Measurements from ENCODE around the gene KRTAP10-12.
A peak's percentile ranks its signal among the peaks of the same experiment; 100 is the strongest.

The KRTAP10-12 gene

DNA sequence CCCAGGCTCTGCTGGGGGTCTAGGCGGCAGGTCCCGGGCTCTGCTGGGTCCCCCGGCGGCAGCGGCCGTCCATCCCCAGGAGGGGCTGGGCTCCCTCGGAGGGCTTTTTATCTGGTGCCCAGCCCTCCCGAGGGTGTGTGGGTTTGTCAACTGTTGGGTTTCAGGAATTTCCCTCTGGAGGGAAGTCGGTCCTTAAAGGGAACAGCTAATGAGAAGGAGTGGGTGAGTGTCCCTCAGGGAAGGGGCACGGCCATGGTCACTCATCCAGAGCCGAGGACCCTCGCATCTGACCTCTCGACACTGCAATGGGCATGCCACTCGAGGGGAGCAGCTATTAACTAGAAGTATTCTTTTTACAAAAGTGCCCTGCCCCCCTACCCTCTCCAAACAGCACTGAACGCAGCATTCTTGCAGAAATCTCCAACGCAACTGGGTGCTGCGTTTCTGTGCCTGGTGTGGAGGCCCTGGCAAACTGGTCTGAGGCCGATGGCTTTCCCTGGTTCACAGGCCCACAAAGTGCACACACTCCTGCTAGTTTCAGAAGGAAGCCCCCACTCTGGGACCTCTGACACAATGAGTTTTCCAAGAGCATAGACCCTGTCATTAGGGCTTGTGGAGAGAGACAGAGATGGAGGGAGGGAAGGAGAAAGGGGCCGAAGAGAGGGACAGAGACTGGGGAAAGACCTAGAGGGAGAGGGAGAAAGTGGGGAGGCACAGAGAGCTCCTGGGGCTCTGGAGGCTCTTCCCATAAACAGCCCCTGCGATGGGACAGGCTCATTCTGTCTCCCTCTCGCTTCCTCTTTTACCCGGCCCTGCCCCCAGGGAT, 15.4 kb downstream of the KRTAP10-12 start:
- no peak for DNase-seq

DNA sequence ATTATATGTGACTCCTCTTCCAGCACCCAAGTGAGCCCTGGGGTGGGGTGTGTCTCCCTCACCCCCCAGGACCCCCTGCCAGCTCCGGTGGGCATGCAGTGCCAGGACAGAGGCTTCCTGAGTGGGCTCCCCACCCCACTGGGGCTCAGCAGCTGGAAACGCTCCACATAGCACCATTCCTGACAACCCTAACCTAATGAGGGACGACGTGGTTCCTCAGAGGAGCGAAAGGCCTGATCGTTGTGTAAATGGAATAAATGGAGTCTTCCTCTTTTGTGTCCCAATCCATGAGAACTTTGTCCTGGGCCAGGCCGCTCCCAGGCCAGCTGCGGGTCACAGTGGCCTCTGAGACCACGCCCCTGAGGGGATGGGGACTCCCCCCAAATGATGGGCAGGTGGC, 16.2 kb downstream of the KRTAP10-12 start:
- DNase-seq: no peak

DNA sequence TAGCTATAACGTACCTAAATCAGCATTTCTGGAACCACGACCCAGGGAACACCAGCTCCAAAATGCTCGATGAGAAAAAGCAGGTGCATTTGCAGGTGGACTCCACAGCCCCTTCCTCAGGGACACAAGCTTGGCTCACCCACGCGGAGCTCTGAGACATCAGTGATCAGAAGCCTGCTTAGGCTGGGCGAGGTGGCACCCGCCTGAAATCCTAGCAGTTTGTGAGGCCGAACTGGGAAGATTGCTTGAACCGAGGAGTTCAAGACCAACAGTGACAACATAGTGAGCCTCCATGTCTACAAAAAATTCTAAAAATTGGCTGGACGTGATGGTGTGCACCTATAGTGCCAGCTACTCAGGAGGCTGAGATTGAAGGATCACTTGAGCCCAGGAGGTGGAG, 16.9 kb downstream of the KRTAP10-12 start:
- DNase-seq: no peak

DNA sequence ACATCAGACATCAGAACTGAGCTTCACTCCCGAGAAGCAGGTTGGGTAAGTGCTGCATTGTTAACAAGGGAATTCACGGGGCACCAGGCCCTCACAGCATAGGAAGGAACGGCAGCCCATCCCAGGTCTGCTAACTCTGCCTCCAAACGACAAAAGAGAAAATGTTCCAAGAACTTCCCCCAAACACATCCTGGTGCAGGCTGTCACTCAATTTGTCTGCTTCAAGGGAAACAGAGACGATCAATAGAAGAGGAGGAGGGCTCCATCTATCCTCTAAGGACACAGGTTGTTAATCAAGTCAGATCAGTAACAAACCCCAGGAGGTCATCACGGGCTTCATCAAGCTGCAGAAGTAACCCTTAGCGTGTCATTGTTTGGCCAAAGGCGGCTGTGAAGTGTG, 17.9 kb downstream of the KRTAP10-12 start:
- no peak for DNase-seq

DNA sequence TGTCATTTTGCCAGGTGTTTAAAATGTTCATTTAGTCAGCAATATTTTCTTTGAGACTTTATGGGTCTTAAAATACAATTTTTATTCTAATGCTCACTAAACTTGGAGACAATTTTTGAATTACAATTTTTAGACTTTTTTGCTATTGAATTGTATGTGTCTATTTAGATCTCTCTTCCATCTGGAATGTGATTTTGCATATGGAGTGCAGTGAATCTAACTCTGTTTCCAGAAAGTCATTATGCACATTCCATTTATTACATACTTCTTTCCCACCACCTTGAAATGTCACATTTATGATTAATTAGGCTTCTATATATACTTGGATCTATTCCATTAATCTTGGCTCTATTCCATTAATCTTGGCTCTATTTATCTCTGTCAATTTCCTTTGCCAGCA, 20.0 kb downstream of the KRTAP10-12 start:
- DNase-seq: no peak

DNA sequence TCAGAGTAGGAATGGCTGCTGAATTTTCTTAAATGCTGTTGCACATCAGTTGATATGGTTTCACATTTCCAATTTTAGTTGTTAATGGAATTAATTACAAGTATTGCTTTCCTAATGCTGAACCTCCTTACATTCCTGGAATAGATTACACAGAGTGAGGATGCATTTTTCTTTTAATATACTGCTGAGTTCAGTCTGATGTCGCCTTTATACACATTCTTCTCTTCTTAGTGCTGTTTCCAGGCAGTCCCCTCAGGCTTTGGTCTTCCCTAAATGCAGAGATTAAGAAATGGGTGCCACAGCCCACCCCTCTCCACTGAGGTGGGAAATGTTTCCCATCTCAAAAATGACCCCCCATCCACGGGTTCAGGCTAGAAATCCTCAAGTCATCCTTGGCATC, 21.1 kb downstream of the KRTAP10-12 start:
- DNase-seq: no peak

DNA sequence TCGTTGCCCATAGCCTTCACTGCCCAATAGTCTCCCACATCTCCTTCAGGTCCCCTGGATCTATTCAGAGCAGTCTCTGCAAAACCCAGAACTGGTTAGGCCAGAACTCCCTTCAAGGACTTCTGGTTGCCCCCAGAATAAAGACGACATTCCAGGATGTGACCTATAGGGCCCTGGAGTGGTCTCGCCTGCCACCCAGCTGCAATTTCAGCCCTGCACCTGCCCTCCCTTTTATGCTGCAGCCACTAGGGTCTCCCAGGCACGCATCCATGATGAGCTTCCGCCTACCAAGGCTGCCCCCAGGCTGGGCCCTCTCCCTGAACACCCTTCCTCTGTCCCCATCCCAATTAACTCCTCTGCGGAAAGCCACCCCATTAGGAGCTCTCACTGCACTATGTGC, 21.6 kb downstream of the KRTAP10-12 start:
- no peak for DNase-seq

DNA sequence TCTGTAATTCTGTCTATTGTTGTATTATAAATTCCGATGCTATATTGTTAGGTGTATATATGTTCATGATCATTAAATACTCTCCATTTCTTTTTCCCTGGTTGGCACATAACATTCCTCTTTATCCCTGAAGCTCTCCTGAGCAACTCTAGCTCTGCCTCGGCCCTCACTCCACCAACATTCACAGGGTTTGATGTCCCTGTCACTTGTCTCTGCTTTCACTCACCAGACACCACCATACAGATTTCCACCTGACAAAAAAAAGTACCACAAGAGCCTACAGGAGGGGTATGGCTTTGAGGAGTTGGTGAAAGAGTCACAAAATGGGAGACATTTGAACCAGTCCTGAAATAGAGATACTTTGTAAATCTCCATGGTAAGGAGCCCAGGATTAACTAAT, 23.2 kb downstream of the KRTAP10-12 start:
- no peak for DNase-seq

DNA sequence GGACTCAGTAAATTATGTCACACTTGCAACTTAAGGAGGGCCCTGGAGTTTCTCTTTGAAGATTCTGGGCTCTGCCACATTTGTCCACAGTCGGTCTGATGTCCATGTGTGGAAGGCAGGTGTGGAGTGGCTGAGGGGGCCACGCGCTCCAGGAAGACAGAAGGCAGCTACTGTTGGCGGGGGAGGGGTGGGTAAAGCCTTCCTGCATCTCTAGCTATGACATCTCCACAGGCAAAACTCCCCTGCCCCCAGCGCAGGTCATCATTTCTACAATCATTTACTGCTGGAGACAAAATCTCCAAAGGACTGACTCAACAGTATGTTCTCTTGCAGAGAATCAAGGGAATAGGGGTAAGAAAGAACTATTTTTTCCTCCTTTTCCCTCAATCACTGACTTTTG, 25.8 kb downstream of the KRTAP10-12 start:
- no peak for DNase-seq

DNA sequence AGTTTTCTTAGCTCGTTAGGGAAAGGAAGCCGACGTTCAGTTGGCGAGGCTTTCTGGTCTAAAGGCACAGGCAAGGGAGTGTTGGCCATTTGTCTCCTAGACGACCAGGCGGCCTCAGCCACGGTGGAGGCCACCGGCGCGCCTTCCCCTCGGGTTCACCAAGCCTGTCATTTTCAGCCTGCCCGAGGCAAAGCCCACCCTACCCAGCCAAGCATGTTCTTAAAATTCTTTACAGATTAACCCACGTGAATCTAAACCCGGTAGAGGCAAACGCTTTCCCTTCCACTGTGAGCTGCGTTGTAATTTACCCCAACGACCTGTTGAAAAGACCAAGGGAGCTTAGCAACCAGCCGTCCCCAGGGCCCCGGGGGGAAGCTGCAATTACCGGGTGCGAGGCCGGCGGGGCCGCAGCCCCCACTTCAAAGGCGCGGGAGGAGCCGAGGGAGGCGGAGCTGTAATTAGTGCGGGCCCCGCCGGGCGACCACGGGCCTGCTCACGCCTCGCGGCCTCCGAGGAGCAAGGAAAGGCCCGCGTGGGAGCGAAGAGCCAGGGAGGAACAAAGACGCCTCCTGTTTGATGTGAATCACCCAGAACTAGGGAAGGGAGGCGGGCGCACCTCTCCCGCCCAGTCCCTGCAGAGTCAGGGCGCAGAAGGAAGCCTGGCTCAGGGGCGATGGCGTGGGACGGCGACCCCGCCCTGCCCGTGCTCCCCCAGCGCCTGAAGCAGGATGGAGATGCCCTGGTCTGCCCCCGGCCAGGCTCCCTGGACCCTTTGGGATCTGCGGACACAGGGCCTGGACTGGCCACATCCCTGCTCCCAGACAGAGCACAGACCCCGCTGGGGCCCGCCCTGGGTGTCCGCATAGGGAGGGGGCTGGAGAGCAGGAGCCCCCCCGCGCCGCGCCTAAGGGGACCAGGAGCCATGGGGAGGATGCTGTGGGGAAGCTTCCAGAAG, 26.5 kb downstream of the KRTAP10-12 start:
- DNase-seq: peak; percentile 57

DNA sequence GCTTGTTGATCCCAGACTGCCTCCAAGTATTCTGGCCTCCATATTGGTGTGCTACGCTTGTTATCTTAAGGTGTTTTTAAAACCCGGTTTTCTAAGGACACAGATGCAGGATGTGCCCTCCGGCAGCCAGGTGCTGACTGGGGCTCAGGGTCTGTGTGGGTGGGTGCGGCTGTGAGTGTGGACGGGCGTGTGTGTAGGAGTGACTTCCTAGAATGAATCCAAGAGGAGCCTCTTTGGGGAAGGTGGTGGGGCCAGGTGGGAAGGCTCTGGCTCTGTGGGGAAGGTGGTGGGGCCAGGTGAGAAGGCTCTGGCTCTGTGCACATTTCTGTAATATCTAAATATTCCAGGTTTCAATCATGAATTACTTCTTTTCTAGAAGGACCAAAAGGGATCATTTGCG, 27.2 kb downstream of the KRTAP10-12 start:
- no peak for DNase-seq

DNA sequence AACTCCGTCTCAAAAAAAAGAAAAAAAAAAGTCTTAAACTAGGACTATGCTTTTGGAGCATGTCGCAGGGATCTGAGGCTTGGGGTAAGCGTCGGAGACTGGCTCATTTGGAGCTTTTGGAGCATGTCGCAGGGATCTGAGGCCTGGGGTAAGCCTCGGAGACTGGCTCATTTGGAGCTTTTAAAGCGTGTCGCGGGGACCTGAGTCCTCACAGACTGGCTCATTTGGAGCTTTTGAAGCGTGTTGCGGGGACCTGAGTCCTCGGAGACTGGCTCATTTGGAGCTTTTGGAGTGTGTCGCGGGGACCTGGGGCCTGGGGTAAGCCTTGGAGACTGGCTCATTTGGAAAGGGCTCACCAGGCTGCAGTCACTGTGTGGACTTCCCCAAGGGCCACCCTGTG, 28.0 kb downstream of the KRTAP10-12 start:
- no peak for DNase-seq

DNA sequence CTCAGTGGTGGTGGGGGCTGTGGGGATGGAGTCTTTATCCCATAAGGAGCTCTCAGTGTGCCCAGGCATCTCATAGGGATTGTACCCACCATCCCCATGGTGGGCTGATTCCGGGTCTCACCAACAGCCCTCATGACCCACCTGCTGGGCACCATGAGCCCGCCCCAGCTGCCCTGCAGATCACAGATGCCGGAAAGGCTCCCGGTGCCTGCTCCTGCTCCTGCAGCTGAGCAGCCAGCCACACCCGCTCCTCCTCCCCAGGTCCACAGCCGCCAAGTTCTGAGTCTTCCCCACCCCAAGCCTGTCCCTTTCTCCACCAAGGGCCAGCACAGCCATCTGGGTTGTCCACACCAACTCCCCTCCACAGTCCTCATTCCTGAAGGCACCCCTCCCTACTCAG, 29.9 kb downstream of the KRTAP10-12 start:
- no peak for DNase-seq

DNA sequence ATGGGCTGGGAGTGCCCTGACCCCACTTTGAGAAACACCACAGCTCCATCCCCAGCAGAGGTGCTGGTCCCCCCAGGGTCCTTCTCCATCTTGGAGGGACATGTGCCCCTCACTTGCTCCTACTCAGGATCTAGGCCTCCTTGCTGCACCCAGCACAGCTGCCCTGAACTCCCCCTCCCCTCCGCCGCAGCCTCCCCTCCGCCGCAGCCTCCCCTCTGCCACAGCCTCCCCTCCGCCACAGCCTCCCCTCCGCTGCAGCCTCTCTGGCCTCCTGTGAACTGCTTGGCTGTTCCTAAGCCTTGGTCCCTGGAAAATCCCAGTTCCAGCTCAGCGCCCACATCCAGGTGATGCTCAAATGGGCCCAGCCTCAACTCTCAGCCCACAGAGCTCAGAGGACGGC, 30.3 kb downstream of the KRTAP10-12 start:
- no peak for DNase-seq

DNA sequence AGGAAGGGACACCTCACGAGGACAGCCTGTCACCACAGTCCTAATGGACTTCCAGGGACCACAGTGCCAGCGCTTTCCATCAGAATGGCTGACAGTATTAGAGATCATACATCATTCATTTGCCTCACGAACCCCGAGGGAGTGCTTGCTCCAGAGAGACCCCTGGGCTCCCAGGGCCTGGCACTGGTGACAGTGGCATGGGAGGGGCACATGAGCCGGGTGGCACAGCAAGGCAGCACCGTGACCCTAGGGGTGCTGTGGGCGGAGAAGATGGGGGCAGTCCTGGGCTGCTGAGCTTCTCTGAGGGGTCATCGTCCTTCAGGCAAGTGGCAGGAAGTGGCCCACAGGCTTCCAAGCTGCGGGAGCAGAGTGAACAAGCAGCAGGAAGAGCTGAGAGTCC, 30.8 kb downstream of the KRTAP10-12 start:
- DNase-seq: no peak

DNA sequence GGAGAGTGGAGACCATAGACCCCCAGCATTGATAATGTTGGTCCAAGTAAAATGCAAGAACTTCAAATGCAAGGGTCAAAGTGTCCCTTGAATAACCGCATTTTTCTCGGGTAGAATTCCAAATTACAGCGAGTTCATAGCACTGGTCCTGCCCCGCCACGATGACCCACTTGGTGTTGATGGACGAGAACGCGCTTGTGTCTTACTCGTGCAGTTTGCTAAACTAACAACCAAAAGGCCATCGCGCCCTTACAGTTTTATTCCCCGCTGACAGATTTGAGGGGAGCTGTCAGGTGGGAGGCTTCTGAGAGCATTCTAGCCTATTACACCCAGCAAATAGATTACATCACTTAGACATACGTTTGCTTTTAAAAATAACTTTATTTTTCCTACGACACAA, 31.7 kb downstream of the KRTAP10-12 start:
- DNase-seq: no peak

DNA sequence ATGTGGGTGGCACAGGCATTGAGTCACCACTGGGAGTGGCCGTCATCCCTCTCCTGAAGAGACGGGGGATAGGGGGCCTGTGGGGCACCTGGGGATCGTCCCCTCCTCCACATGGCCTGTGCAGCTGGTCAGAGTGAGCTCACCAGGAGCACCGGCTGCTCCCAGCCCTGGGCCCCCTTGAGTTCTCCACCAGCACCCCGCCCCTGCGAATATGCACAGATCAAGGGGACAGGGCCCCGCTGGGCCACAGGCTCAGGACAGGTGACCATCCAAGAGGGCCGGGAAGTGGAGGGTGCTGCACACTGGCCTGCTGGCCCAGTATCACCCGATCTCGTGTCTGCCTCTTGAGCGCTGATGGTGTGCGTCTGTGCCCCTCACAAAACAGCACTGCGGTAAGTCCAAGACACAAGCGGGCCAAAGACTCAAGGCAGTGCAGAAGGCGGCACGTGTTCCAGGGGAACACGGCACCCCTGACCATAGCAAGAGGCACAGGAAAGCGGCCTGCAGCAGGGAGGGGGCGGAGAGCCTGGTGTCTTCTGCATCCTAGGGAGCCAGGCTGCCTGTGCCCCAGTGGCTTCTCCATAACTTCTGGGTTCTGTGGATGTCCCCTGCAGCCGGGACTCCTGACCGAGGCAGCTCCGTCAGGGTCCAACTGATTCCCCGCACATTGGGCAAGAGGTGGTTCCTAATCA, 32.5 kb downstream of the KRTAP10-12 start:
- no peak for DNase-seq

DNA sequence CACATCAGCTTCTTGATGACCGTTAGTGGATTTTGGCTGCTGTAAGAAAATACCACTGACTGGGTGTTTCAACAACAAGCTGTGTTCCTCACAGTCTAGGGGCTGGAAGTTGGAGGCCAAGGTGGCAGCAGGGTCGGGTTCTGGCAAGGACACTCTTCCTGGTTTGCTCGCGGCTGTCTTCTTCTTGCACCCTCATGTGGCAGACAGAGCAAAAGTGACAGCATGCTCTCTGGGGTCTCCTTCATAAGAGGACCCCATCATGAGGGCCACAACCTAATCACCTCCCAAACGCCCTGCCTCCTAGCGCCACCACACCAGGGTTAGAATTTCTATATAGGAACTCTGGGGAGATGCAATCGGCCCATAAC, 33.0 kb downstream of the KRTAP10-12 start:
- no peak for DNase-seq

DNA sequence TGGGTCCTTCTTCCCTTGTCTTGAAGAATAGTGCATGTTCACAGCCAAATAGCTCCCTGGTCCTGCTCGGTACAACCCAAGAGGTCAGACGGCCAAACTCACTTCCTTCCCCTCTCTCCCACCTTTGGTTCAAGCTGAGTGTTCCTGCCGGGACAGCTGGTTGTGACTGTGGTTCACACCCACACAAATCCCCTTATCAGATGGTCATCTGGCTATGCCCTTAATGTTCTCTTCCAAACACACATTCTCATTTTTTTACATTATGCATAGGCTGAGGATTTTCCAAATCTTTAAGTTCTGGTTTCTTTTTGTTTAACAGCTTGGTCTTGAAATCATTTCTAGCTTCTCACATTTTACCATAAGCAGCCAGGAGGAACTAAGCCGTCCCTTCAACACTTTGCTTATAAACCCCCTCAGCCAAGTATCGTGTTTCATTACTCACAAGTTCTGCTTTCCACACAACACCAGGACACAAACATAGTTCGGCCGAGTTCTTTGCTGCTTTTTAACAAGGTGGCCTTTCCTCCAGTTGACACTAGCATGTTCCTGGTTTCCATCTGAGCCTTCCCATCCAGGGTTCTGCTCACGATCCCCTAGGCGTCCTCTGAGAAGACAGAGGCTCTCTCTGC, 34.1 kb downstream of the KRTAP10-12 start:
- DNase-seq: no peak

DNA sequence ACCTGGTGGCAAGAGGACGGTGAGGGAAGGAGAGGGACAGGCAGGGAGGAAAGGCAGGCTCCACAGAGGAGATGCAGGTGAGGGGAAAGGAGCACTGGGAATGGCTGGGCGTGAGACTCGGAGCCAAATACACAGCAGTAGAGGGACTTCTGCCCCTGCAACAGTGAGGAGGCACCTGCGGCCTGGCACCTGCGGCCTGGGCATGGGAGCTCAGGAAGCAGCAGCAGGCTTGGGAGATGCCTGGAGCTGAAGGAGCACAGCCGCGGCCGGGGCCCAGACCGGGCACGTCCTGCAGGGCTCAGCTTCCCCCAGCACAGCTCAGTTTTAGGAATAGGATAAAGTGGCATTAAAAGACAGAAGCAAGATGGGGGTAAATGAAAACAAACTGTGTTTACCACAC, 35.3 kb downstream of the KRTAP10-12 start:
- DNase-seq: no peak

DNA sequence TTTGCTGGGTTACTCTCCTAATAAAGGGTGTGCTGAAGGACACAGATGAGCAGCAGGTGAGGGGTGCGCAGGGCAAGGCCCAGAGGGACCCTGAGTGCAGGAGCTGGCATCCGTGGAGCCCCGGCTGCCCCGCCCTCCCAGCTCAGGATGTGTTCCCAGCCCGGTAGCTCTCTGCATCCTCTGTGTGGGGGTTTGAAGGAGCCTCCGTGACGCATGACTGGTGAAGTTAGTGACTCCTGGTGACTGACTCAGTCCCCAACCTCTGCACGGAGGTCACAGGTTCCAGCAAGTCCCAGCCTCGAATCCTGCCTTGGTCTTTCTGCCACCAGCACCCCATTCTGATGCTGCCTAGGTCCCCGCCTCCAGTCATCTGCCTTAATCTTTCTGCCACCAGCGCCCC, 36.0 kb downstream of the KRTAP10-12 start:
- DNase-seq: no peak

DNA sequence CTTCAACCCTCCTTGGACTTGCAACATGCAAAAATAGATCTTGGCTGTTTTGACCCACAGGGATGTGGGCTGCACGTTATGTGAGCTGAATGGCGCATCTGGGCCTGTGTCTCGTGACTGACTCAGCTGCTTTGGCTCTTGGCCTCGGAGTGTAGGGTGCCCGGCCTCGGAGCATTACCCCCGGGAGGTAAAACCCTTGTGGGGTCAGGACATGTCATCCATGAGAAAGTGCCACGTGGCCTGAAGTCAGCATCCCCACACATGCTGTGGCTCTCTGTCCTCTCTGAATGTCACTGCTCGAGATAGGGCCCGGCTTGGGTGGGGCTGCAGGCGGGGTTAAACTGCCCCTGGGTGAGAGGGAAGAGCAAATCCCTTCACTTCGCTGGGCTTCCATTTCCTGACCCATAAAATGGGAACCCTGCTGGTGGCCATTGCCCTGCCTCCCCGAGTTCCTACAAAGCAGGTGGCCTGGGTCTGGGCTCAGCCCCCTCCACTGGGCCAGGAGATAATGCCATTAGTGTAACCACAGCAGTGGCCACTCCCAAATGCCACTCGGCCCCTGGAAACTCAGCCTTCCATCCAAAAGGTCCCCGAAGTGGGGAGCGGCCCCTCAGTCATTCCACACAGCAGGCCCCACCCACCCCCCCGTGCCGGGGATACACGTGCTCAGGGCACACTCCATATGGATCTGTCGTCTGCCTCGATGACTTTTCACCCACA, 37.2 kb downstream of the KRTAP10-12 start:
- DNase-seq: no peak
